H4 (cell line): ENCODE measurements around the gene ZSWIM3. TPM values are rescaled to one million over a fixed set of nuclear protein-coding genes. Genes with fewer than 3 reads are reported as not detected.
A peak's percentile ranks its signal among the peaks of the same experiment; 100 is the strongest.
"Not testable (repeated sequence)": the region's sequence is repeated elsewhere in the genome, so short reads cannot be mapped to it uniquely, and the experiment has no call there.

ENCODE experiments used
- DNase-seq: peaks from one replicate; pipeline ENCODE4 v3.0.0-alpha.2; 2015; ENCODE audit warnings: low spot score
- total RNA-seq: library from RNA; depleted of rRNA; stranded (reverse); fragments of >200 nt; shearing (Covaris generic); gene quantifications from 2 replicates; pipeline ENCODE4 v1.2.3, GENCODE V29; 2014

ZSWIM3 gene
- total RNA-seq, 1 experiment from 2014 or later: 3.5 TPM

DNA sequence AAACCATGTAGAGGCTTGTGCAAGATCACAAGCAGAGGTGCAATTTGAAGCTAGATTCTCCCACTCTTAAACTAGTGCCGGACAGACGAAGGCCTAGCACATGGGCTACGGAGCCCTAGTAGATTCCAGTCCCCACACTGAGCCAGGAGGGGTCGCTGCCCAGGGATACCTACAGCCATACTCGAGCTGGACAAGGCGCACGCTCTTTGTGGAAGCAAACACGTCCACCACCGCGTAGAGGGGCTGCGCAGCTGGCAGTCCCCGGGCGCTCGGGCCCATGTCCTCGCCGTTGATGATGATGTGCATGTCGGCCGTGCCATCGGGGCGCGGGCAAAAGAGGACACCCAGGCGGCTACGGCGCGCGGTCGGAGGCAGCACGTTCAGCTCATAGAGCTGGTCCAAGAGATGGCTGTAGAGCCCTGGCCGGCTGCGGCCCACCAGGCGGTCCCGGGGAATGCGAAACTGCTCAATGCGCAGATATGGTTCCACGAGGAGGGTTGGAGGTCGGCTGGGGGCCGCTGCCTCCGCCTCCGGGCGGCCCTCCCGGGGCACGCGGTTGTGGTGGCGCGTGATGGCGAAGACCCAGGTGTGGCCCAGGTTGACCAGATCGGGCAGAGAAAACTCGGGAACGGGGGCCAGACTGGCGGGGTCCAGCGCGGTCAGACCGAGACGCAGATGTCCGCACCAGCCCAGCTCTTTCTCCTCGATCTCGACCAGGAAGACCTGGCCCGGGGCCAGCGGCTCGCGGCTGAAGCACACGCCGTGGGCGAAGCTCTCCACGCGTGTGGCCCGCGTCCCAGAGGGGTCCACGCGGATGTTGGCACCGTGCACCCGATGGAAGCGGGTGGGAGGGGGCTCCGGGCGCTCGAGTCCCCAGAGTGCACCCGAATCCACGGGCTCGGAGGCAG, 32.9 kb downstream of the ZSWIM3 start:
- DNase-seq: no peak

- DNase-seq: peak; percentile 78
Measured at GRCh38 chr20:45890985-45891983, 33.9 kb downstream of the ZSWIM3 start, which contains the start of the genes CTSA and NEURL2. TSS of gene CTSA (plus strand) at chr20:45891335. CDS start at chr20:45891569, 234 bp downstream. TSS of gene NEURL2 (minus strand) at chr20:45891208. CDS start at chr20:45890991, 217 bp downstream.

GRCh38 chr20:45892049-45892825, 34.8 kb downstream of the ZSWIM3 start:
- no peak for DNase-seq

GRCh38 chr20:45892828-45893500, 35.5 kb downstream of the ZSWIM3 start:
- DNase-seq: no peak

GRCh38 chr20:45893831-45894230, 36.4 kb downstream of the ZSWIM3 start:
- DNase-seq: no peak

GRCh38 chr20:45894797-45895196, 37.4 kb downstream of the ZSWIM3 start:
- DNase-seq: no peak

- DNase-seq: no peak
Measured at GRCh38 chr20:45896641-45897161, 39.3 kb downstream of the ZSWIM3 start.

- DNase-seq: no peak
Measured at GRCh38 chr20:45897289-45897688, 39.9 kb downstream of the ZSWIM3 start.

DNA sequence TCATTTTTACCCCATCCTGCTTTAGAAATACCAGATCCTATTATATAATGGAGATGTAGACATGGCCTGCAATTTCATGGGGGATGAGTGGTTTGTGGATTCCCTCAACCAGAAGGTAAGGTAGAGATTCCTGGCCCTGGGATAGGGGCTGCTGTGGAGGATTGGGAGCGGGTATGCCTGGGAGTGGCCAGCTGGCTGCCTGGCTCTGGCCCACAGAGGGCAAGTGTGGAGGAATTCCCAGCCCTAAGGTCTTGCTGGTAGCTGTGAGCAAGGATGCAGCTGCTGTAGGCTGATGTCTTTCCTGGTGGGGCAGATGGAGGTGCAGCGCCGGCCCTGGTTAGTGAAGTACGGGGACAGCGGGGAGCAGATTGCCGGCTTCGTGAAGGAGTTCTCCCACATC, 40.3 kb downstream of the ZSWIM3 start:
- no peak for DNase-seq

GRCh38 chr20:45898285-45898684, 40.9 kb downstream of the ZSWIM3 start:
- DNase-seq: no peak

DNA sequence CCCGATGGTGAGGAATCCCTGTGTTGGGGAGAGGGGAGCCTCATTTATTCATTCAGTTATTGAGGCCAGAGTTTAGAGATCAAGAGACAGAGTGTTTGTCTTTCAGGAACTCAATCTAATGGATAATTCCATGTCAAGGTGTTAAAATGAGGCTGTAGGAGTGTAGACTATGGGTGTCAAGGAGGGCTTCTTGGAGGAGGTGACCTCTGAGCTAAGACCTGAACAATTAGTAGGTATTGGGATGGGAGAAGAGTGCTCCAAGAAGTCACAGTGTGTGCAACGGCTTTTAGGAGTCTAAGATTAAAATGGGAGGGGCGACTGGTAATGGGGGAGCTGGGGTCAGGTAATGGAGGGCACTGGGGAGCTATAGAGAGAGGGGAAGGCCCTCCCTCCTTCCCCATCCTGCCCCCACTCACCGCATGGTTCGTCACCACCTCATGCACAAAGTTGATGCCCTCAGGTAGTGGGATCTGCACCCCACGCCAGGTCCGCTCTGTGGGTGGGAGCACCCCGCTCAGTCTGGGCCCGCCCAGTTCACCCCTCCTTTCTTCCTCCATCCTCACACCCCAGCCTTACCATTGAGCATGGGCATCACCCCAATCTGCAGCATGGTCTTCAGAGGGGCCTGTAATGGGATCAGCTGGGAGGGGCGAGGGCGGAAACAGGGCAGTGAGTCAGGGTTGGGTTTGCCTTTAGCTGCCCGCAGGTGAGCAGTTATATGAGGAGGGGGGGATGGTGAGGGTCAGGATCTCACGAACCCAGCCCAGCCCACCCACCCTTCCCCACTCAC, 41.8 kb downstream of the ZSWIM3 start:
- no peak for DNase-seq

DNA sequence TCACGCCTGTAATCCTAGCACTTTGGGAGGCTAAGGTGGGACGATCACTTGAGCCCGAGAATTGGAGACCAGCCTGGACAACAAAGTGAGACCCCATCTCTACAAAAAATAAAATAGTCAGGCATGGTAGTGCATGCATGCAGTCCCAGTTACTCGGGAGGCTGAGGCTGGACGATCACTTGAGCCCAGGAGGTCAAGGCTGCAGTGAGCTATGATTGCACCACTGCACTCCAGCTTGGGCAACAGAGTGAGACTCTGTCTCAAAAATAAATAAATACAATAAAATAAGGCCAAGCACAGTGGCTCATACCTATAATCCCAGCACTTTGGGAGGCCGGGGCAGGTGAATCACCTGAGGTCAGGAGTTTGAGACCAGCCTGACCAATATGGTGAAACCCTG, 43.9 kb downstream of the ZSWIM3 start:
- not testable (repeated sequence) for DNase-seq

- DNase-seq: no peak
Measured at GRCh38 chr20:45902199-45902701, 44.8 kb downstream of the ZSWIM3 start.

- no peak for DNase-seq
Measured at GRCh38 chr20:45904583-45905504, 47.4 kb downstream of the ZSWIM3 start.

DNA sequence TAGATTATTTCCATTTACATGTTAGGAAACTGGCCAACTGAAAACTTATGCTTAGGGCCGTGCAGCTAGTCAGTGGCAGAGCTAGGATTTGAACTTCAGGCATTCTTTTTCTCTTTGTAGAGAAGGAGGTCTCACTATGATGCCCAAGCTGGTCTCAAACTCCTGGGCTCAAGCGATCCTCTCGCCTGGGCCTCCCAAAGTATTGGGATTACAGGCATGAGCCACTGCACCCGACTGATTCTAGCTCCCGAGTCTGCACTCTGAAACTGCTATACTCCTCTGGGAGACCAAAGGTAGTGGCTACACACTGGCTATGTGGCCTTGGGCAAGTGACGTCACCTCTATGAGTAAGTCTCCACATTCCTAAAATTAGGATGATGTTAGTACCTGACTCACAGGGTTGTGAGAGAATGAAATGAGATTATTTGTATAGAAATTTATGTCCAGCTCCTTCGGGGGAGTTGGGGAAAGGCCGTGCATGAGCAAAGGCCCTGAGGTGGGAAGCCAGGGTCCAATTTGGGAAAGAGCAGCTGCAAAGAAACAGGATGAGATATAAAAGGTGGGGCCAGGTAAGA, 48.2 kb downstream of the ZSWIM3 start:
- peak; percentile 81 for DNase-seq

GRCh38 chr20:45907219-45907948, 50.0 kb downstream of the ZSWIM3 start:
- no peak for DNase-seq

DNA sequence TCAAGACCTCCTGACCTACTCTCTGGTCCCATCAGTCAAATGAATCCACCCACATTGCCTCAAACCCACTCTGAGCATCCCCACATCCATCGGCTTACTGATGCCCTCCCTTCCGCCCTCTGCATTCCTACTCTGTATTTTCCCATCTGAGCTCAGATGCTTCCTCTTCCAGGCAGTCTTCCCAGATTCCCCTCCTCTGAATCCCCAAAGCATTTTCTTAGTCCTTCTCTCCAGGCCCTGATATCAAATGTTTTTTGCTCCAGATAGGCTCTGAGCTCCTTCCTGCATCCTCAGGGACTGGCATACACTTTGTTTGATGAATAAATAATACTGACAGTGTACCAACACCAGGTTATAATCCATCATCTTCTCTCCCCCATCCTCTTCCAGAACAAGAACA, 50.7 kb downstream of the ZSWIM3 start:
- DNase-seq: no peak
